KMS-11 (cell line): ENCODE results near the gene ELP1.

Experiments used
- H2AFZ ChIP-seq: fragments of 200-600 bp; sonication (generic); 2 replicates; pipeline ENCODE4 v1.6.1; 2016; ENCODE audit warnings: antibody characterized with exemption, mixed run types, low read depth
- H3K27ac ChIP-seq: fragments of 200-600 bp; sonication (generic); 2 replicates; pipeline ENCODE4 v1.6.1; 2016; ENCODE audit warnings: mild to moderate bottlenecking, mixed run types
- H3K27me3 ChIP-seq: fragments of 200-600 bp; sonication (generic); 2 replicates; pipeline ENCODE4 v1.6.1; 2017; ENCODE audit warnings: mild to moderate bottlenecking, low read depth, mixed run types, moderate library complexity; ENCODE audit not compliant: insufficient read depth
- H3K36me3 ChIP-seq: fragments of 200-600 bp; sonication (generic); 2 replicates; pipeline ENCODE4 v1.6.1; 2017; ENCODE audit warnings: mild to moderate bottlenecking, mixed run types; ENCODE audit not compliant: insufficient read depth
- H3K4me1 ChIP-seq: fragments of 200-600 bp; sonication (generic); 2 replicates; pipeline ENCODE4 v1.6.1; 2016; ENCODE audit warnings: mild to moderate bottlenecking, low read depth, mixed run types; ENCODE audit not compliant: poor library complexity, severe bottlenecking
- H3K4me2 ChIP-seq: fragments of 200-600 bp; sonication (generic); 2 replicates; pipeline ENCODE4 v1.7.0; 2016; ENCODE audit warnings: mild to moderate bottlenecking, mixed run types
- H3K4me3 ChIP-seq: fragments of 200-600 bp; sonication (generic); IDR thresholded peaks from 2 replicates; pipeline ENCODE4 v1.6.1; 2017; ENCODE audit warnings: low read depth, low read length, mixed read lengths; ENCODE audit not compliant: insufficient read depth
- H3K79me2 ChIP-seq: fragments of 200-600 bp; sonication (generic); 2 replicates; pipeline ENCODE4 v1.6.1; 2016; ENCODE audit warnings: low read depth, mixed run types; ENCODE audit not compliant: insufficient read depth
- H3K9ac ChIP-seq: fragments of 200-600 bp; sonication (generic); 2 replicates; pipeline ENCODE4 v1.6.1; 2016; ENCODE audit warnings: mild to moderate bottlenecking, mixed run types
- H4K20me1 ChIP-seq: fragments of 200-600 bp; sonication (generic); 2 replicates; pipeline ENCODE4 v1.6.1; 2016; ENCODE audit warnings: mild to moderate bottlenecking, mixed run types; ENCODE audit not compliant: insufficient read depth
- TF ChIP-seq, protein P1 (sequence below): fragments of 200-600 bp; sonication (generic); conservative IDR thresholded peaks from 2 replicates; pipeline ENCODE4 v1.6.1; 2017; ENCODE audit warnings: low read depth, mild to moderate bottlenecking, antibody characterized with exemption, low read length, moderate library complexity, mixed read lengths

Gene ELP1

DNA sequence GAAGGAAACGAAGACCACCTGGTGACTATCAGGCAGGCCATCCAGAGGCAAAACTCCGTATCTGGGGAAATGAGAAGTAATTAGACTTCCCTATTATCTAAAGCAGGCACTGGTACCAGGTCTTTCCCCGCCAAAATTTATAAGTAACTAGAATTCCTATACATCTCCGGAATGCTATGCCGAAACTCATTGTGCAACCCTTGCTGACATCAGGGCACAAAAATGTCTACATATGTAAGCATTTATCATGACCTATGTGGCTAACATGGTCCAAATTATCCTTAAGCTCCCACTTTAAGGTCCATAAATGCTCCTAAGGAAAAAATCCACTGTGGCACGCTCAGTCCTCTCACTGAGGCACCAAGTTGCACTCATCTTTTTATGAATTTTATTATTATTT, 95.9 kb downstream of the ELP1 start:
- no peaks in the 10 kb centered on the region for H3K79me2 ChIP-seq
- H3K36me3 ChIP-seq: no peaks in the 10 kb centered on the region
- no peak overlapping the region for H3K27ac ChIP-seq
- H3K9ac ChIP-seq: no peak overlapping the region
- no peaks in the 10 kb centered on the region for H3K27me3 ChIP-seq
- no peaks in the 10 kb centered on the region for H4K20me1 ChIP-seq
- H3K4me1 ChIP-seq: no peaks in the 10 kb centered on the region
- TF ChIP-seq, protein P1, sequence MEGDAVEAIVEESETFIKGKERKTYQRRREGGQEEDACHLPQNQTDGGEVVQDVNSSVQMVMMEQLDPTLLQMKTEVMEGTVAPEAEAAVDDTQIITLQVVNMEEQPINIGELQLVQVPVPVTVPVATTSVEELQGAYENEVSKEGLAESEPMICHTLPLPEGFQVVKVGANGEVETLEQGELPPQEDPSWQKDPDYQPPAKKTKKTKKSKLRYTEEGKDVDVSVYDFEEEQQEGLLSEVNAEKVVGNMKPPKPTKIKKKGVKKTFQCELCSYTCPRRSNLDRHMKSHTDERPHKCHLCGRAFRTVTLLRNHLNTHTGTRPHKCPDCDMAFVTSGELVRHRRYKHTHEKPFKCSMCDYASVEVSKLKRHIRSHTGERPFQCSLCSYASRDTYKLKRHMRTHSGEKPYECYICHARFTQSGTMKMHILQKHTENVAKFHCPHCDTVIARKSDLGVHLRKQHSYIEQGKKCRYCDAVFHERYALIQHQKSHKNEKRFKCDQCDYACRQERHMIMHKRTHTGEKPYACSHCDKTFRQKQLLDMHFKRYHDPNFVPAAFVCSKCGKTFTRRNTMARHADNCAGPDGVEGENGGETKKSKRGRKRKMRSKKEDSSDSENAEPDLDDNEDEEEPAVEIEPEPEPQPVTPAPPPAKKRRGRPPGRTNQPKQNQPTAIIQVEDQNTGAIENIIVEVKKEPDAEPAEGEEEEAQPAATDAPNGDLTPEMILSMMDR: no peak
- no peak overlapping the region for H3K4me2 ChIP-seq
- no peak overlapping the region for H3K4me3 ChIP-seq
- no peak overlapping the region for H2AFZ ChIP-seq

DNA sequence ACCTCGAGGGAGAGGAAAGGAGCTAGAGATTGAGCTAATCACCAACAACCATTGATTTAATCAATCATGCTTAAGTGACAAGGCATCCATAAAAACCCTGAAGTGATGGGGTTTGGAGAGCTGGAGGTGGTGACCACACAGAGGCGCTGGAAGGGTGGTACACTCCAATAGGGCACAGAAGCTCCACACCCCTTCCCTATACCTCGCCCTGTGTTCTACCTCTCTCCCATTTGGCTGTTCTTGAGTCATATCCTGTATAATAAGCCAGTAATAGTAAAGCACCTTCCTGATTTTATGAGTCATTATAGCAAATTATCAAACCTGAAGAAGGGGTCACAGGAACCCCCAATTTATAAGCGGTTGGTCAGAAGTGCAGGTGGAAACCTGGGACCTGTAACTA, 96.4 kb downstream of the ELP1 start:
- Histone ChIP-seq H3K79me2 (no peaks in the 10 kb centered on the region), H3K4me3 (no peak overlapping the region), H3K9ac (no peak overlapping the region), H3K36me3 (no peaks in the 10 kb centered on the region), H3K4me1 (no peaks in the 10 kb centered on the region), H3K27me3 (no peaks in the 10 kb centered on the region), H2AFZ (no peak overlapping the region), H3K27ac (no peak overlapping the region), H4K20me1 (no peaks in the 10 kb centered on the region), H3K4me2 (no peak overlapping the region)
- TF ChIP-seq, protein P1: no peak

DNA sequence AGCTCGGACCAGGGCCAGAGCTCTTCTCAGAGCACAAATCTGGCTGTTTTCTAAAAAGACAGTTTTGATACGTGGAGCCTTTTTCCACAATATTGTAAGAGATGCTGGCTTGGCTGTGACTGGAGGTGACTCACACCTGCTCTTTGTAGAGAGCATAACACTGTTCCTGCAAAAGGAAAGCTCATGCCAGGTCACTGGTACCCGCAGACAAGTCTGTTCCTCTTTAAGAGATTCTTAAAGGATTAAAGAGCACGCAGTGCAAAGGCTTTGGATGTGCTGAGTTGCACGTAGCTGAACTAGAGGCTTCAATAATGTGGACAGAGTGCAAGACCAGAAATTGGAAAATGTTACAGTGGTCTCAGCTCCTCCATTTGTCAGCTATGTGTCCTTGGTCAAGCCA, 97.1 kb downstream of the ELP1 start:
- H4K20me1 ChIP-seq: no peaks in the 10 kb centered on the region
- H3K4me2 ChIP-seq: no peak overlapping the region
- H3K9ac ChIP-seq: no peak overlapping the region
- TF ChIP-seq, protein P1: no peak
- no peak overlapping the region for H2AFZ ChIP-seq
- H3K27me3 ChIP-seq: no peaks in the 10 kb centered on the region
- no peak overlapping the region for H3K27ac ChIP-seq
- no peaks in the 10 kb centered on the region for H3K79me2 ChIP-seq
- no peaks in the 10 kb centered on the region for H3K36me3 ChIP-seq
- no peaks in the 10 kb centered on the region for H3K4me1 ChIP-seq
- no peak overlapping the region for H3K4me3 ChIP-seq

DNA sequence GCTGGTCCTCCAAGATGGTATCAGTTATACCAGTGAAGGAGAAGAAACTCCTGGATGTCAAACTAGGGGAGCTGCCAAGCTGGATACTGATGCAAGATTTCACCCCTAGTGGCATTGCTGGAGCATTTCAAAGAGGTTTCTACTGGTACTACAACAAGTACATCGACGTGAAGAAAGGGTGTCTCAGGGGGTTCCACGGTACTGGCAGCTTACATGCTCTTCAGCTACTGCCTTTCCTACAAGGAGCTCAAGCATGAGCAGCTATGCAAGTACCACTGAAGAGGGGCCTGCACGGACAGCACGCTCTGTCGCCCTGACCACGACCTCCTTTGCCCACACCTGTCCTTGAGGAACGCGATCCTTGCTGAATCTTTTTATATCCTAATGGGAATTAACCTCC, 97.6 kb downstream of the ELP1 start:
- H3K4me2 ChIP-seq: no peak overlapping the region
- no peak overlapping the region for H3K4me3 ChIP-seq
- H3K79me2 ChIP-seq: no peaks in the 10 kb centered on the region
- H3K36me3 ChIP-seq: no peaks in the 10 kb centered on the region
- no peak overlapping the region for H3K27ac ChIP-seq
- no peak overlapping the region for H2AFZ ChIP-seq
- TF ChIP-seq, protein P1: no peak
- H3K4me1 ChIP-seq: no peaks in the 10 kb centered on the region
- no peaks in the 10 kb centered on the region for H3K27me3 ChIP-seq
- H4K20me1 ChIP-seq: no peaks in the 10 kb centered on the region
- H3K9ac ChIP-seq: no peak overlapping the region

DNA sequence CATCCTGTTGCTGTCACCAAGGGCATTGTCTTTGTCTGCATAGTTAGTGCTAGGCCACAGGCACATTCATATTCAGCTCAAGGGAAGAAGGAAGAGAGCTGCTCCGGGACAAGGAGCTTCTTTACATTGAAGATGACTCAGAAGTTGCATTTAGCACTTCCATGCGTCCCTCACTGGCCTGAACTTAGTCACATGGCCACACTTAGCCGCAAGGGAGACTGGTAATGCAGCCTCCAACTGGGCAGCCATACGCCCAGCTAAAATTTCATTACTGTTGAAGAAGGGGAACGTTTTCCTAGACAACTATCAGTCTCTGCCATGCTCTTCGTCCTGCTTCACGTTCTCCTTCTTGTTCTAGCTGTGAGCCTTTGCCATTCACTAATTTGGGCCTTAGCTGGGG, 98.1 kb downstream of the ELP1 start:
- Histone ChIP-seq H3K27me3 (no peaks in the 10 kb centered on the region), H2AFZ (no peak overlapping the region), H3K4me1 (no peaks in the 10 kb centered on the region), H3K27ac (no peak overlapping the region), H3K79me2 (no peaks in the 10 kb centered on the region), H3K9ac (no peak overlapping the region), H3K36me3 (no peaks in the 10 kb centered on the region), H3K4me3 (no peak overlapping the region), H3K4me2 (no peak overlapping the region), H4K20me1 (no peaks in the 10 kb centered on the region)
- TF ChIP-seq, protein P1: no peak
